Liver (tissue), 9 donors: ENCODE data around the gene TRUB2. TPM values are rescaled to one million over a fixed set of nuclear protein-coding genes. Genes with fewer than 3 reads are reported as not detected.

Experiments used
- DNase-seq: peaks from one replicate; pipeline ENCODE4 v3.0.0-alpha.2; 2017; ENCODE audit warnings: low spot score
- H3K27ac ChIP-seq, 2 donors: one replicate each; pipeline ENCODE4 v1.7.0; 2013; ENCODE audit warnings: inconsistent platforms in 2 of 2, low read length in 2 of 2, control low read depth in 1 of 2, low read depth in 1 of 2, mild to moderate bottlenecking in 1 of 2
- H3K27me3 ChIP-seq, 4 donors: one replicate each; pipeline versions ENCODE4 v1.6.1 to v1.7.0; 2013; ENCODE audit warnings: low read length in 3 of 4, inconsistent platforms in 1 of 4, mild to moderate bottlenecking in 1 of 4, moderate library complexity in 1 of 4; ENCODE audit not compliant: control insufficient read depth in 4 of 4, insufficient read depth in 4 of 4
- H3K36me3 ChIP-seq, 4 donors: one replicate each; pipeline versions ENCODE4 v1.6.1 to v1.7.0; 2013; ENCODE audit warnings: low read length in 3 of 4, mild to moderate bottlenecking in 3 of 4, low read depth in 1 of 4, moderate library complexity in 1 of 4; ENCODE audit not compliant: control insufficient read depth in 4 of 4, insufficient read depth in 3 of 4
- H3K4me1 ChIP-seq, 4 donors: one replicate each; pipeline versions ENCODE4 v1.6.1 to v1.7.0; 2013; ENCODE audit warnings: low read length in 3 of 4, mild to moderate bottlenecking in 3 of 4, moderate library complexity in 1 of 4; ENCODE audit not compliant: control insufficient read depth in 4 of 4, insufficient read depth in 4 of 4
- H3K4me3 ChIP-seq, 3 donors: one replicate each; pipeline versions ENCODE4 v1.6.1 to v1.7.0; 2013; ENCODE audit warnings: low read length in 3 of 3, control low read depth in 1 of 3, low read depth in 1 of 3, mild to moderate bottlenecking in 1 of 3
- H3K9ac ChIP-seq, 2 donors: one replicate each; pipeline ENCODE4 v1.7.0; 2013; ENCODE audit warnings: low read length in 2 of 2, mild to moderate bottlenecking in 2 of 2, moderate library complexity in 2 of 2, control low read depth in 1 of 2, low read depth in 1 of 2
- H3K9me3 ChIP-seq, 4 donors: one replicate each; pipeline versions ENCODE4 v1.6.1 to v1.7.0; 2013; ENCODE audit warnings: low read length in 3 of 4; ENCODE audit not compliant: control insufficient read depth in 4 of 4
- ATF3 ChIP-seq: IDR thresholded peaks from 2 replicates; pipeline ENCODE4 v1.6.1; 2016; ENCODE audit warnings: antibody characterized with exemption
- EGR1 ChIP-seq, 2 donors: IDR thresholded peaks; 2 replicates each; pipeline ENCODE4 v1.6.1; 2016 to 2018; ENCODE audit warnings: antibody characterized with exemption in 2 of 2, low read depth in 2 of 2
- FOXA1 ChIP-seq: IDR thresholded peaks from 2 replicates; pipeline ENCODE4 v1.6.1; 2016; ENCODE audit warnings: antibody characterized with exemption
- FOXA2 ChIP-seq: IDR thresholded peaks from 2 replicates; pipeline ENCODE4 v1.6.1; 2016; ENCODE audit warnings: antibody characterized with exemption
- GABPA ChIP-seq, 2 donors: IDR thresholded peaks in 1 of 2; conservative IDR thresholded peaks in 1 of 2; 2 replicates each; pipeline ENCODE4 v1.6.1; 2016; ENCODE audit warnings: antibody characterized with exemption in 2 of 2, mild to moderate bottlenecking in 1 of 2, moderate library complexity in 1 of 2
- HNF4A ChIP-seq, 2 donors: conservative IDR thresholded peaks; 2 replicates each; pipeline ENCODE4 v1.6.1; 2016; ENCODE audit warnings: antibody characterized with exemption in 2 of 2, mild to moderate bottlenecking in 2 of 2
- HNF4G ChIP-seq: IDR thresholded peaks from 2 replicates; pipeline ENCODE4 v1.6.1; 2016; ENCODE audit warnings: antibody characterized with exemption
- JUND ChIP-seq, 2 donors: IDR thresholded peaks; 2 replicates each; pipeline ENCODE4 v1.6.1; 2016; ENCODE audit warnings: antibody characterized with exemption in 2 of 2
- NR2F2 ChIP-seq: IDR thresholded peaks from 2 replicates; pipeline ENCODE4 v1.6.1; 2016; ENCODE audit warnings: antibody characterized with exemption
- RXRA ChIP-seq, 2 donors: IDR thresholded peaks; 2 replicates each; pipeline ENCODE4 v1.6.1; 2017 to 2018; ENCODE audit warnings: antibody characterized with exemption in 2 of 2, mild to moderate bottlenecking in 1 of 2
- SP1 ChIP-seq: IDR thresholded peaks from 2 replicates; pipeline ENCODE4 v1.6.1; 2018; ENCODE audit warnings: antibody characterized with exemption, mild to moderate bottlenecking
- TAF1 ChIP-seq: conservative IDR thresholded peaks from 2 replicates; pipeline ENCODE4 v1.6.1; 2016; ENCODE audit warnings: antibody characterized with exemption, mild to moderate bottlenecking
- YY1 ChIP-seq: IDR thresholded peaks from 2 replicates; pipeline ENCODE4 v1.6.1; 2016; ENCODE audit warnings: antibody characterized with exemption, mild to moderate bottlenecking
- WGBS: extraction: QIAGEN DNeasy Blood & Tissue Kit; methylation state at CpG from one replicate; pipeline ENCODE4 v1.1.7; 2013; 5-methylcytosine and 5-hydroxymethylcytosine counted together
- polyA plus RNA-seq, 2 donors: library from polyadenylated mRNA; stranded (reverse) in 1 of 2; unstranded in 1 of 2; fragments of 200-250 nt in 1 of 2; fragments of >200 nt in 1 of 2; fragmentation: Nextera tagmentation in 1 of 2; extraction: Ambion mirVana in 1 of 2; gene quantifications; one replicate each; pipeline versions ENCODE4 v1.2.1 to v1.2.3, GENCODE V29; 2013 to 2015
- total RNA-seq, 2 donors: library from RNA; depleted of rRNA; stranded (reverse); fragments of >200 nt; gene quantifications; one replicate each; pipeline ENCODE4 v1.2.3, GENCODE V29; 2014
- TF ChIP-seq, protein P1 (sequence below): fragments of 150-350 bp; IDR thresholded peaks from 2 replicates; pipeline ENCODE4 v1.5.1; 2017; ENCODE audit warnings: improper control_type of control experiment, low read depth, low read length; ENCODE audit not compliant: missing input control
- TF ChIP-seq, protein P2 (sequence below): IDR thresholded peaks from 2 replicates; pipeline ENCODE4 v1.6.1; 2016; ENCODE audit warnings: antibody characterized with exemption
- TF ChIP-seq, protein P3 (sequence below): IDR thresholded peaks from 2 replicates; pipeline ENCODE4 v1.6.1; 2016; ENCODE audit warnings: antibody characterized with exemption, mild to moderate bottlenecking
- donor health status: healthy.
- donor health status: healthy.
- donor health status: healthy.
- donor health status: healthy.
- donor health status: healthy.

The TRUB2 gene
- total and polyA plus RNA-seq, 4 donors, result 12.7 to 35.8 (median 19.4) TPM

DNA sequence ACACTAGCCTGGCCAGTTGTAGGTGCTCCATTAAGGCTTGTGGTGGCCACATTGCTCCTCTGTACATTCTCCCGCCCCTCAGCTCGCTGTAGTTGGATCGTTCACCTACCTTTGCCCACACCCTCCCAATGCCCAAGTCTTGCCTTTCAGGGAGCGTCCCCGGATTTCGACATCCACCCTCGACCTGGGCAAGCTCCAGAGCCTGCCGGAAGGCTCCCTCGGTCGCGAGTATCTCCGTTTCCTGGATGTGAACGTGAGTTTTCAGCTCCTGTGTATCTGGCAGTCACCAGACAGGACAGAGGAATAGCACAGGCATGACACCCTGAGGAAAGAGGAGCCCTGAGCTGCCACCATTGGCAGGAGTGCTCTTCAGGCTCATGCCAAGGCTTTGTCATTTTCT lies 3.4 kb upstream of the TRUB2 start:
- no peaks in the 10 kb centered on the region for H3K27me3 ChIP-seq
- no peak for DNase-seq
- TF ChIP-seq HNF4A (conservative IDR thresholded peaks at IDR 0.05), result peak in 1 of 2 donors; percentile 25
- TF ChIP-seq, protein P1, sequence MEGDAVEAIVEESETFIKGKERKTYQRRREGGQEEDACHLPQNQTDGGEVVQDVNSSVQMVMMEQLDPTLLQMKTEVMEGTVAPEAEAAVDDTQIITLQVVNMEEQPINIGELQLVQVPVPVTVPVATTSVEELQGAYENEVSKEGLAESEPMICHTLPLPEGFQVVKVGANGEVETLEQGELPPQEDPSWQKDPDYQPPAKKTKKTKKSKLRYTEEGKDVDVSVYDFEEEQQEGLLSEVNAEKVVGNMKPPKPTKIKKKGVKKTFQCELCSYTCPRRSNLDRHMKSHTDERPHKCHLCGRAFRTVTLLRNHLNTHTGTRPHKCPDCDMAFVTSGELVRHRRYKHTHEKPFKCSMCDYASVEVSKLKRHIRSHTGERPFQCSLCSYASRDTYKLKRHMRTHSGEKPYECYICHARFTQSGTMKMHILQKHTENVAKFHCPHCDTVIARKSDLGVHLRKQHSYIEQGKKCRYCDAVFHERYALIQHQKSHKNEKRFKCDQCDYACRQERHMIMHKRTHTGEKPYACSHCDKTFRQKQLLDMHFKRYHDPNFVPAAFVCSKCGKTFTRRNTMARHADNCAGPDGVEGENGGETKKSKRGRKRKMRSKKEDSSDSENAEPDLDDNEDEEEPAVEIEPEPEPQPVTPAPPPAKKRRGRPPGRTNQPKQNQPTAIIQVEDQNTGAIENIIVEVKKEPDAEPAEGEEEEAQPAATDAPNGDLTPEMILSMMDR, result no peak
- no peak for TF ChIP-seq FOXA2
- TF ChIP-seq RXRA (IDR thresholded peaks at IDR 0.05), result peak in 1 of 2 donors; percentile 20
- H3K4me1 ChIP-seq, result peaks cover 9 to 38% (median 31%) of the 10 kb centered on the region in 4 donors
- H3K27ac ChIP-seq, result no peak overlapping the region
- H3K9ac ChIP-seq, result no peak overlapping the region
- H3K9me3 ChIP-seq, result no peaks in the 10 kb centered on the region
- no peak overlapping the region for H3K4me3 ChIP-seq
- 45% methylated on average over 13 of the region's 13 CpGs for WGBS
- peaks cover 2 to 21% (median 8%) of the 10 kb centered on the region in 4 donors for H3K36me3 ChIP-seq

DNA sequence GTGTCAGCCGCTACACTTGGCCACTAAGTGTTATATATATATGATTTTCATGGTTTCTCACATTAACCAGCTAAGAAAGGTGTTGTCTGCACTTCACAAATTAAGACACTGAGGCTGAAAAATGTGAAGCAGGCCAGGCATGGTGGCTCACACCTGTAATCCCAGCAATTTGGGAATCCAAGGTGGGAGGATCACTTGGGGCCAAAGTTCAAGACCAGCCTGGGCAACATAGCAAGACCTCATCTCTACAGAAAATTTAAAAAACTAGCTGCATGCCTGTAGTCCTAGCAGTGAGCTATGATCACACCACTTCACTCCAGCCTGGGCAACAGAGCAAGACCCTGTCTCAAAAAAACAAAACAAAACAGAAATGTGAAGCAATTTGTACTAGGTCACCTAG lies 2.2 kb upstream of the TRUB2 start:
- peaks cover 9 to 38% (median 31%) of the 10 kb centered on the region in 4 donors for H3K4me1 ChIP-seq
- H3K27me3 ChIP-seq, result no peaks in the 10 kb centered on the region
- TF ChIP-seq GABPA (IDR thresholded peaks at IDR 0.05 in 1 of 2, conservative IDR thresholded peaks at IDR 0.05 in 1 of 2), result no peak
- no peak for TF ChIP-seq ATF3
- TF ChIP-seq FOXA2, result no peak
- TF ChIP-seq, protein P2, sequence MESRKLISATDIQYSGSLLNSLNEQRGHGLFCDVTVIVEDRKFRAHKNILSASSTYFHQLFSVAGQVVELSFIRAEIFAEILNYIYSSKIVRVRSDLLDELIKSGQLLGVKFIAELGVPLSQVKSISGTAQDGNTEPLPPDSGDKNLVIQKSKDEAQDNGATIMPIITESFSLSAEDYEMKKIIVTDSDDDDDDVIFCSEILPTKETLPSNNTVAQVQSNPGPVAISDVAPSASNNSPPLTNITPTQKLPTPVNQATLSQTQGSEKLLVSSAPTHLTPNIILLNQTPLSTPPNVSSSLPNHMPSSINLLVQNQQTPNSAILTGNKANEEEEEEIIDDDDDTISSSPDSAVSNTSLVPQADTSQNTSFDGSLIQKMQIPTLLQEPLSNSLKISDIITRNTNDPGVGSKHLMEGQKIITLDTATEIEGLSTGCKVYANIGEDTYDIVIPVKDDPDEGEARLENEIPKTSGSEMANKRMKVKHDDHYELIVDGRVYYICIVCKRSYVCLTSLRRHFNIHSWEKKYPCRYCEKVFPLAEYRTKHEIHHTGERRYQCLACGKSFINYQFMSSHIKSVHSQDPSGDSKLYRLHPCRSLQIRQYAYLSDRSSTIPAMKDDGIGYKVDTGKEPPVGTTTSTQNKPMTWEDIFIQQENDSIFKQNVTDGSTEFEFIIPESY, result no peak
- no peak for TF ChIP-seq EGR1 (IDR thresholded peaks at IDR 0.05; ENCODE audit: low read depth in 2 of 2)
- no peak for TF ChIP-seq JUND (IDR thresholded peaks at IDR 0.05)
- TF ChIP-seq YY1, result no peak
- TF ChIP-seq NR2F2, result no peak
- no peak for TF ChIP-seq RXRA (IDR thresholded peaks at IDR 0.05)
- TF ChIP-seq, protein P1, result no peak
- TF ChIP-seq TAF1, result no peak
- TF ChIP-seq, protein P3, sequence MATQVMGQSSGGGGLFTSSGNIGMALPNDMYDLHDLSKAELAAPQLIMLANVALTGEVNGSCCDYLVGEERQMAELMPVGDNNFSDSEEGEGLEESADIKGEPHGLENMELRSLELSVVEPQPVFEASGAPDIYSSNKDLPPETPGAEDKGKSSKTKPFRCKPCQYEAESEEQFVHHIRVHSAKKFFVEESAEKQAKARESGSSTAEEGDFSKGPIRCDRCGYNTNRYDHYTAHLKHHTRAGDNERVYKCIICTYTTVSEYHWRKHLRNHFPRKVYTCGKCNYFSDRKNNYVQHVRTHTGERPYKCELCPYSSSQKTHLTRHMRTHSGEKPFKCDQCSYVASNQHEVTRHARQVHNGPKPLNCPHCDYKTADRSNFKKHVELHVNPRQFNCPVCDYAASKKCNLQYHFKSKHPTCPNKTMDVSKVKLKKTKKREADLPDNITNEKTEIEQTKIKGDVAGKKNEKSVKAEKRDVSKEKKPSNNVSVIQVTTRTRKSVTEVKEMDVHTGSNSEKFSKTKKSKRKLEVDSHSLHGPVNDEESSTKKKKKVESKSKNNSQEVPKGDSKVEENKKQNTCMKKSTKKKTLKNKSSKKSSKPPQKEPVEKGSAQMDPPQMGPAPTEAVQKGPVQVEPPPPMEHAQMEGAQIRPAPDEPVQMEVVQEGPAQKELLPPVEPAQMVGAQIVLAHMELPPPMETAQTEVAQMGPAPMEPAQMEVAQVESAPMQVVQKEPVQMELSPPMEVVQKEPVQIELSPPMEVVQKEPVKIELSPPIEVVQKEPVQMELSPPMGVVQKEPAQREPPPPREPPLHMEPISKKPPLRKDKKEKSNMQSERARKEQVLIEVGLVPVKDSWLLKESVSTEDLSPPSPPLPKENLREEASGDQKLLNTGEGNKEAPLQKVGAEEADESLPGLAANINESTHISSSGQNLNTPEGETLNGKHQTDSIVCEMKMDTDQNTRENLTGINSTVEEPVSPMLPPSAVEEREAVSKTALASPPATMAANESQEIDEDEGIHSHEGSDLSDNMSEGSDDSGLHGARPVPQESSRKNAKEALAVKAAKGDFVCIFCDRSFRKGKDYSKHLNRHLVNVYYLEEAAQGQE, result no peak
- TF ChIP-seq HNF4G, result no peak
- TF ChIP-seq FOXA1, result no peak
- no peak for TF ChIP-seq SP1
- H3K36me3 ChIP-seq, result peaks cover 2 to 21% (median 7%) of the 10 kb centered on the region in 4 donors
- H3K9me3 ChIP-seq, result no peaks in the 10 kb centered on the region
- H3K4me3 ChIP-seq, result no peak overlapping the region
- 97% methylated on average over 1 of the region's 1 CpG for whole genome bisulfite sequencing
- H3K27ac ChIP-seq, result no peak overlapping the region
- DNase-seq, result no peak
- H3K9ac ChIP-seq, result no peak overlapping the region
